GM19351 (cell line): ENCODE results near the gene RFPL2.

Experiments
- ATAC-seq: cut with Tn5 transposase; IDR thresholded peaks from one replicate; pipeline ENCODE4 v1.9.1; 2021; ENCODE audit warnings: mild to moderate bottlenecking, moderate library complexity; ENCODE audit not compliant: unreplicated experiment

The RFPL2 gene

GRCh38 chr22:32204856-32205722 is at the start of gene RFPL2:
RFPL2 (minus strand) TSS chr22:32205073; CDS start chr22:32202451, 2,622 bp downstream.
- ATAC-seq = no peak

- ATAC-seq = no peak
Observed at GRCh38 chr22:32249231-32249630, 44.4 kb upstream of the RFPL2 start.

- ATAC-seq = no peak
Observed at GRCh38 chr22:32248276-32248675, 43.4 kb upstream of the RFPL2 start.

DNA sequence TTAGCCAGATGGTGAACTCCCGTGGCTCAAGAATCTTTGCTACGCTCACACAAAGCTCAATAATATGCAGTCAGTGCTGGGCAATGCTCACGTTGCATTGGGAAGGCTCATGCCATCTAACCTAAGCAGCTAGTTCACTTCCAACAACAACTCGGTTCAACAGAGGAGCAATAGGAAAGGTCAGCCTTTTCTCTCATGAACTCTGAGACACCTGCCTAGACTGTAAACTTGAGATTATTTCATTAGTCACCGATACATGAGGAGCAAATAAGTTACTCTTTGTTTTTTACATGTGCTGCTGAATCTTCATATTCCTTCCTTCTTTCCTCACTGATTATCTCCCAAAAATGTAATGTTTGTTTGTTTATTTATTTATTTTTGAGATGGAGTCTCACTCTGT is 41.3 kb upstream of the RFPL2 start:
- ATAC-seq = no peak

GRCh38 chr22:32245042-32245441 is 40.2 kb upstream of the RFPL2 start:
- ATAC-seq = no peak

DNA sequence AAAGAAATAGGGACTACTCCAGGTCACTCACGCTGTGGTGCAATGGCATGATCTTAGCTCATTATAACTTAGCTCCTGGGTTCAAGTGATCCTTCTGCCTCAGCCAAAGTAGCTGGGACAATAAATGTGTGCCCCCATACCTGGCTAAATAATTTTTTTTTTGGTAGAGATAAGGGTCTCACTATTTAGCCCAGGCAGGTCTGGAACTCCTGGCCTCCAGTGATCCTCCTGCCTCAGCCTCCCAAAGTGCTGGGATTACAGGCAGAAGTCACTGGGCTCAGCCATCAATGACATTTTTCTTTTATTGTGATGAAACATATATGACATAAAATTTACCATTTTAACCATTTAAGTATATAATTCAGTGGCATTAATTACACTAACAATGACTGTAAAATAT is 39.7 kb upstream of the RFPL2 start:
- no peak for ATAC-seq

DNA sequence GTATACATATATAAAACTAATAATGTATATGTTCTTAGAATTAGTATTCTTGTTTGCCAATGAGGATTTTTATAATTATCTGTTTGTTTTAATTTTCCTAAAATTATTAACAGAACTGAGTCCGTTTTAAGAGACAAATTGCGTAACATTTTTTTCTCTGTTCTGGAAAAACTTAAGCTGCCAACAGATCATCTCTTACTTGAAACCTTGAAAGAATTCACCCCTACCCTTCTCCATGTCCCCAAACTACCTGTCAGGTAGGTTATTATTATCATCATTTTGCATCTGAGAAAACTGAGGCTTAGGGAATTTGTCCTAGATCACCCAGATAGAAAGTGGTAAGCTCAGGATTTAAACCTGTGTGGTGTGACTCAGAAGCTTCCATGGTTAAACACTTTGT is 35.6 kb upstream of the RFPL2 start:
- ATAC-seq = no peak

DNA sequence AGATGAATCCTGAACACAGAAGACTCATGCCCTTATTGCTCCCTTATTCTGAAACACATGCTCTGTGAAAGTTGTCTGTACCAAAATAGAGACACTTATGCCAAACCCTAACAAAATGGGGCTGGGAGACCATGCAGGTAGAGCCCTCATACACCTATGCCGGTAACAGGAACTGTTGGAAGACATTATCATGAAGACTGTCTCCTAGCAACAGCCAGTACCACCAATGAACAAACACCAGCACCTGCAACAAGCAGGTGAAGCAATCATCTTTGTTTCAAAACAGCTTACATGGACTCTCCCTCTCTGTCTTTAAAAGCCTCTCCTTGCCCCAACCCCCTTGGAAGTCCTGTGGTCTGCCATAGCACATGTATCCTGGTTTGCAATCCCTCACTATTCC is 33.0 kb upstream of the RFPL2 start:
- no peak for ATAC-seq

DNA sequence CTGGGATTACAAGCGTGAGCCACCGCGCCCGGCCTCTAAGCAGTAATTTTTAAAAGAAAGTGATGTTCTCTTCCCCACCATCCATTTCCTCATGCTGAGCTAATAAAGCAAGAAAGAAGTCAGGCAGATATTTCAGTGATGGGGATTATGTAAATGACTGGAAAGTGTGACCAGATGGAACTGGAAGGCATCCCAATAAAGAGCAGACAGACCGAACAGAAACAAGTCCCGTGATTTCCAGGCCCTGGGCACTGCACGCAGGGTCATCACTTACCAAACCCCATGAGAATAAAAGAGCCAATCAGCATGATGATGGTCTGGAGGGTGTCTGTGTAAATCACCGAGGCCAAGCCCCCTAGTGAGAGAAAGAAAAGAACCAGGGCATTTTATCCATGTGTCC is 32.1 kb upstream of the RFPL2 start:
- no peak for ATAC-seq

DNA sequence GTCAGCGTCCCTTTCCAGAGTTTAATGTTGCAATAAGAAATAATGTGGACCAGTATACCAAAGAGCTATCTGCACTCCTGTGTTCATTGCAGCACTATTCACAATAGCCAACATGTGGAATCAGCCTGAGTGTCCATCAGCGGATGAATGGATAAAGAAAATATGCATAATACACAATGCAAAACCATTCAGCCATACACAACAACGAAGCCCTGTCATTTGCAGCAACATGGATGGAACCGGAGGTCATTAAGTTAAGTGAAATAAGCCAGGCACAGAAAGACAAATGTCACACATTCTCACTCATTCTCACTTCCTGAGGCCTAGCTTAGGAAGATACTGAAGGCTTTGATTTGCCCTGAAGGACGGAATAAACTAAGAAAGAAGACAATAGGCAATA is 28.2 kb upstream of the RFPL2 start:
- no peak for ATAC-seq

- no peak for ATAC-seq
Observed at GRCh38 chr22:32232191-32232830, 27.4 kb upstream of the RFPL2 start.

DNA sequence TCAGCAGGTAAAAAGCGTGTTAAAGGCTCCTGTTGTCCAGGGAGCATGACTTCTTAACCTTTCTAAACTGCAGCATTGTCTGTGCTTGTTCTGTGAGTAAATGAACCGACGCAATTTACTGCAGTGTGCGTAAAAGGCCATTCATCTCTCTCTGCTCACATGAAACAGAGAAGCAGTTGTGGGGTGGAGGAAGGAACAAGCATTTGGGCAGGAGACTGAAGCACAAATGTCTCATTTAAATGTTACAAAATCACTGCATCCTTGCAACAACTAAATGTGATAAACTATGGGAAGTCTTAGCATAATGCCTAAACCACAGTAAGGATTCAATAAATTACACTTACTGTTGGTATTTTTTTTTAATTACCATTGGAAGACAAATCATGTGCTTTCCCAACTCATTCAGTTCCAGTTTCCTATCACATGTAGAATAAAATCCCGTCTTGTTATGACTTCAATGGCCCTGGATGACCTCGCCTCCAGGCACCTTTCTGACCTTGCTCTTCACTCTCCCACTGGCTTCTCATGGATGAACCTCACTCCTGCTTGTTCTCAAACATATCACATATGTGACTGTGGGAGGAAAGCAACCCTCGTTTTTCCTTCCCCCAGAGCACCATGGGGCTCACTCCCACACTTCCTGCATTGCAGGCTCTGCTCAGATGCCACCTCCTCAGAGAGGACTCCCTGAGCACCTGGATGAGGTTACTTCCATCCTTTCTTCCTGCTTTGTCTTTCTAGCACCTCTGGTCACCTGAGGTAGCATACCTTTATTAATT is 21.6 kb upstream of the RFPL2 start:
- no peak for ATAC-seq

- ATAC-seq = no peak
Observed at GRCh38 chr22:32222991-32223390, 18.1 kb upstream of the RFPL2 start.

- ATAC-seq = no peak
Observed at GRCh38 chr22:32219026-32219425, 14.2 kb upstream of the RFPL2 start.

DNA sequence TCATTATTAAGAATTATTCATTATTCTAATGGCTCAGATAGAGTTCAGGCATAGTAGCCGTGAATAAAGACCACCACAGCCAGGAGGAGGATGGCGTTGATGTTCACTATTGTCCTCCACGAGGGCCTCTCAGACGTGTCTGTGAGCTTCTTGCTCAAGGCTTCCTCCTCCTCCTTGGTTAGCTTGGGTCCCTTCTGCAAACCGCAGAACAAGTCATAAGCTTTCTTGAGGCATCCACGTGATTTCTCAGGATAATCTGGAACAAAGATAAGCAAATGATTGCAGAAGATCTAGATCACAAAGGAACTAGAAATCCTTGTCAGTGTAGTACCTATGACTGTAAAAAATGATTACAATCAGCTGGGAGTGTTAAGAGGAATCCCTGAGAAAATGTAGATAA is 13.6 kb upstream of the RFPL2 start:
- no peak for ATAC-seq

- ATAC-seq = no peak
Observed at GRCh38 chr22:32217465-32217864, 12.6 kb upstream of the RFPL2 start.

GRCh38 chr22:32216911-32217310 is 12.0 kb upstream of the RFPL2 start:
- ATAC-seq = no peak

- ATAC-seq = no peak
Observed at GRCh38 chr22:32211011-32211410, 6.1 kb upstream of the RFPL2 start.

DNA sequence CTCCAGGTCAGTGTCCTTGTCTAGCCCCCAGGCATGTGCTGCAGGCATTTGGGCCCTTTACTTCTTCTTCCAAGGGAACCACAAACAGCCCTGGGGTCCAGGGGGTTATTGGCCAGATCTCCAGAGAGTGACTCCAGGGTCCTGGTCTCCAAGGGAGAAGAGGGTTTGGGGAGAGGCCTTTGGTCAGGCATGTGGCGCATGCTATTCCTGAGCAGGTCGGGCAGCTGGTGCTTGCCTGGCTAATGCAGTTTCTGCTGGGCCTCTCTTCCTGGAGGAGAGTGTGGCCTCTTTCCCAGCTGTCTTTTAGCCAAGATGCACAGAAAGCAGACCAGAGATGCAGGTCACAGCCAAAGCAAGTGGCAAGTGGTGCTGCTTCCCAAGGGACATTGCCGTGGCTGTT is 3.8 kb upstream of the RFPL2 start:
- ATAC-seq = no peak

- no peak for ATAC-seq
Observed at GRCh38 chr22:32207971-32208480, 3.2 kb upstream of the RFPL2 start.
